ENCODE results near the gene PLLP.
"Not testable (repeated sequence)": the region's sequence is repeated elsewhere in the genome, so short reads cannot be mapped to it uniquely, and the experiment has no call there.

Gene PLLP

GRCh38 chr16:57276596-57276995 is 7.9 kb downstream of the PLLP start:
- FAIRE-seq (no peak), DNase-seq (ENCODE audit: extremely low spot score, insufficient read length, low read depth) (no peak)

DNA sequence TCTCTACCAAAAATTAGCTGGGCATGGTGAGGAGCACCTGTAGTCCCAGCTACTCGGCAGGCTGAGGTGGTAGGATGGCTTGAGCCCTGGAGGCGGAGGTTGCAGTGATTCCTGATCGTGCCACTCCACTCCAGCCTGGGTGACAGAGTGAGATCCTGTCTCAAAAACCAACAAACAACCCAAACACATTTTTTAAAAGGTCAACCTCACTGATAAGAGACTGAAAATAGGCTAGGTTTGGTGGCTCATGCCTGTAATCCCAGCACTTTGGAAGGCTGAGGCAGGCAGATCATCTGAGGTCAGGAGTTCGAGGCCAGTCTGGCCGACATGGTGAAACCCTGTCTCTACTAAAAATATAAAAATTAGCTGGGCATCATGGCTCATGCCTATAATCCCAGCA is 8.5 kb downstream of the PLLP start:
- not testable (repeated sequence) for DNase-seq (ENCODE audit: extremely low spot score, insufficient read length, low read depth); FAIRE-seq

- FAIRE-seq, result no peak
Measured at GRCh38 chr16:57273826-57274225, 10.6 kb downstream of the PLLP start.

DNA sequence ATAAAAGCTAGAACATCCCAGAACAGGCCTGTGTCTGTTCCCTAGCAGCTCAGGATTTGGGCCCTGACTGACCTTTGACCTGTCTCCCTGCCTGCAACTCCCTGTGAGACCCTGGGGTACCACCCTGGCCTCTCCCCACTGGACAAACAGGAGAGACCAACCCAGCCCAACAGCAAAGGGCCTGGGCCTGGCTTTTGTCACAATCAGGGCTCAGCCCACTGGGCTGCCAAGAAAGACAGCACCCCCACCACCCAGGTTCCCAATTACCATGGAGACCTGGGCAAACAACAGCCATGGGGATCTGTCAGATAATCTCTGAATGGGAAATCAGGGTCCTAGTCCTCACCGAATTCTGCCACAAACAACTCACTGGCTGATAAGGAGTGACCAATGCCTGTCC is 11.1 kb downstream of the PLLP start:
- DNase-seq (ENCODE audit: extremely low spot score, insufficient read length, low read depth) (no peak), FAIRE-seq (no peak)

More at GRCh38 chr16:57273826-57274225, 10.6 kb downstream of the PLLP start:
- DNase-seq (ENCODE audit: extremely low spot score, insufficient read length, low read depth), result no peak

DNA sequence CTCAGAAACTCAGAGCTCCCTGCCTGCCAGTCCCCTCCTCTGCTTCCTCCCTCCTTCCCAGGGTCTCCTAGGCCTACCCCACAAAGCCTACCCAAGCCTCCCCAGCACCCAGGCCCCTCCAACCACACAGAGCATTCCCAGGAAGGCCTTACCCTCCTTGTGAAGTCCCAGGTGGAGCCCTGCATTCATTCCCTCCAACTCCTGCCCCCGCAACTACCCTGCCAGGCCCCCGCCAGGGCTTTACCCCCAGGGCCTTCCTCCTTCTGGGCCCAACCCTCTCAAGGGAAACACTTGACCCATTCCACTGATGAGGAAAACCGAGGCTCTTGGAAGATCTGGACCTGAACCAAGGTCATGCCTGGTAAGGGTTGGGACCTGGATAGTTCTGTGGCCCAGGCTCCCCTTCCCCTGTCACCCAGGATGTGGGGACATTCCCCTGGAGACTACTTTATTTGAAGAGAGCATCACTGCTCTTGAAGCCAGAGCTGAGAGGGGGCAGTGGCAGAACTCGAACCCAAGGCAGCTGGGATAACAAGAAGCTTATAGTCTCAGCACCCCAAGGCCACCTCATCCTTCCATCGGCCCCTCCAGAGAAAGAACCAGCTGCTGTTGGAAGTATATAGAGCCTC is 12.5 kb downstream of the PLLP start:
- FAIRE-seq (no peak), DNase-seq (ENCODE audit: extremely low spot score, insufficient read length, low read depth) (no peak)

DNA sequence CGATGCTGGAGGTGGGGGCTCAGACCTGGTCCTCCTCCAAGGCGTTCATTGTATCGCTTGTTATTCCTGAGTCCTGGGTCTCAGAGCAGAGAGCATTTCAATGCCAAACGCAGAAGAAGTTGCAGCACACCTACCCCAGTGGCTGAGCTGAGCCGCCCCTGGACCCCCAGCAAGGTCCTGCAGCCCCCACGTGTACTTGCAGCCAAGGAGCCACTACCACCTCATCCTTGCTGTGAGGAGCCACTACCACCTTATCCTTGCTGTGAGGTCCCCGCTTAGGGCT is 13.5 kb downstream of the PLLP start:
- DNase-seq (ENCODE audit: extremely low spot score, insufficient read length, low read depth), result no peak
- FAIRE-seq, result no peak

GRCh38 chr16:57270221-57271062 is 14.0 kb downstream of the PLLP start:
- DNase-seq (ENCODE audit: extremely low spot score, insufficient read length, low read depth) (no peak), FAIRE-seq (no peak)

GRCh38 chr16:57268804-57269800 is 15.4 kb downstream of the PLLP start:
- FAIRE-seq (no peak), DNase-seq (ENCODE audit: extremely low spot score, insufficient read length, low read depth) (no peak)

DNA sequence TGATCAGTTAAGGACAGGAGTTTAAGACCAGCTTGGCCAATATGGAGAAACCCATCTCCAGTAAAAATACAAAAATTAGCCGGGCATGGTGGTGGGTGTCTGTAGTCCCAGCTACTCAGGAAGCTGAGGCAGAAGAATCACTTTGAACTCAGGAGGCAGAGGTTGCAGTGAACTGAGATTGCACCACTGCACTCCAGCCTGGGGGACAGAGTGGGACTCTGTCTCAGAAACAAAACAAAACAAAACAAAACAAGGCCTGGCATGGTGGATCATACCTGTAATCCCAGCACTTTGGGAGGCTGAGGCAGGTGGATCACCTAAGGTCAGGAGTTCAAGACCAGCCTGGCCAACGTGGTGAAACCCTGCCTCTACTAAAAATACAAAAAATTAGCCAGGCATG is 17.1 kb downstream of the PLLP start:
- not testable (repeated sequence) for DNase-seq (ENCODE audit: extremely low spot score, insufficient read length, low read depth); FAIRE-seq

- FAIRE-seq (no peak), DNase-seq (ENCODE audit: extremely low spot score, insufficient read length, low read depth) (no peak)
Measured at GRCh38 chr16:57266531-57267260, 17.8 kb downstream of the PLLP start.

DNA sequence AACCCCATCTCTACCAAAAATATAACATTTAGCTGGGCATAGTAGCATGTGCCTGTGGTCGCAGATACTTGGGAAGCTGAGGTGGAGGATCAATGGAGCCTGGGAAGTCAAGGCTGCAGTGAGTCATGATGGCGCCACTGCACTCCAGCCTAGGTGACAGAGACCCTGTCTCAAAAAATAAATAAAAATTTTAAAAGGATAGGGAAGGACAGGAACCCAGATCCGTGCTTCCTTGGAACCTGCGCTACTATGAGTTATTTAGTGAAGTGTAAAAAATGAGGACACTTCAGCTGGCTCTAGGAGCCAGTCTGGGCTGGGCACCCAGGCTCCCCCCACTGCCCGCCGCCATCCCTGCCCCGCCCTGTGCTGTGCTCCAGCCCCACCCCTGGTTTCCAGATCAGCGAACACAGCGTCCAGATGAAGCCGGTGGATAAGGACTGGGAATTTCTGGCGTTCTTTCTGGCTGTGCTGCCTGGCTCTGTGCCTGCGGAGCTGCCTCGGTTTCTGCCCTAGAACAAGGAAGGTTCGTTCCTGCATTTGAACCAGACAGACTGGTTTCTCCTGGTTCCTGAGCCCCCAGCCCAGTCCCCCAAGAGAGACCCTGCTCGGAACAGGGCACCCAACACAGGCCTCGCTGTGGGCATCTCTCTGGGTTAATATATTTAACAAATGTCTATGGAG is 18.5 kb downstream of the PLLP start:
- no peak for DNase-seq (ENCODE audit: extremely low spot score, insufficient read length, low read depth)
- no peak for FAIRE-seq

DNA sequence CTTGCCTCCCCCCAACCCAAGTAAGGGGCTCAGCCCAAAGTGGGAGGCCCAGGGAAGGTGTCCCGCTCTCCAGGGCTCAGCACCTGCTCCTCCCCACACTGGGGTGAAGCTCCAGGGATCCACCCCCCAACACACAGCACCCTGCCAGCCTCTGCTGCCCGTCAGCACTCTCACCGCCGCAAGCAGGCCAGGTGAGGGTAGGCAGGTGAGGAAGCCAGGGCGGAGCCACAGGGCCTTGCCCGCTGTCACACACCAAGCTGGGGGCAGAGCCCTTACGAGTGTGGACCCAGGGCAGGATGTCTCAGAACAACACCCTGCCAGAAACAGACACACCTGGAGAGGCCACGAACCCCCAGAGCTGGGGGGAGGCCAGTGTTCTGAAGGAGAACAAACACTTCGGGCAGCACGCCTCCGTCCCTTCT is 19.5 kb downstream of the PLLP start:
- FAIRE-seq, result no peak
- no peak for DNase-seq (ENCODE audit: extremely low spot score, insufficient read length, low read depth)

DNA sequence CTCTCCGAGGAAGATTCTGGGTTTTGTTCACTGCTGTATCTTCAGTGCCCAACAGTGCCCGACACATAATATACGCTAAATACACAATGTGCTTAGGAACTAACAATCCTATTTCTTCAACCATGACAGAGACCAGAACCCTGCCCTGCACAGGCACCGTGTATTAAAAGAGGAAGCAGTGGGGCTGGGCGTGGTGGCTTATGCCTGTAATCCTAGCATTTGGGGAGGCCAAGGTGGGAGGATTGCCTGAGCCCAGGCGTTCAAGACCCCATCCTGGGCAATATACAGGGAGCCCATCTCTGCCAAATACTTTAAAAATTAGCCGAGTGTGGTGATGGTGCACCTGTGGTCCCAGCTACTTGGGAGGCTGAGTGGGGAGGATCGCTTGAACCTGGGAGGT is 20.1 kb downstream of the PLLP start:
- no peak for FAIRE-seq
- DNase-seq (ENCODE audit: extremely low spot score, insufficient read length, low read depth), result no peak

DNA sequence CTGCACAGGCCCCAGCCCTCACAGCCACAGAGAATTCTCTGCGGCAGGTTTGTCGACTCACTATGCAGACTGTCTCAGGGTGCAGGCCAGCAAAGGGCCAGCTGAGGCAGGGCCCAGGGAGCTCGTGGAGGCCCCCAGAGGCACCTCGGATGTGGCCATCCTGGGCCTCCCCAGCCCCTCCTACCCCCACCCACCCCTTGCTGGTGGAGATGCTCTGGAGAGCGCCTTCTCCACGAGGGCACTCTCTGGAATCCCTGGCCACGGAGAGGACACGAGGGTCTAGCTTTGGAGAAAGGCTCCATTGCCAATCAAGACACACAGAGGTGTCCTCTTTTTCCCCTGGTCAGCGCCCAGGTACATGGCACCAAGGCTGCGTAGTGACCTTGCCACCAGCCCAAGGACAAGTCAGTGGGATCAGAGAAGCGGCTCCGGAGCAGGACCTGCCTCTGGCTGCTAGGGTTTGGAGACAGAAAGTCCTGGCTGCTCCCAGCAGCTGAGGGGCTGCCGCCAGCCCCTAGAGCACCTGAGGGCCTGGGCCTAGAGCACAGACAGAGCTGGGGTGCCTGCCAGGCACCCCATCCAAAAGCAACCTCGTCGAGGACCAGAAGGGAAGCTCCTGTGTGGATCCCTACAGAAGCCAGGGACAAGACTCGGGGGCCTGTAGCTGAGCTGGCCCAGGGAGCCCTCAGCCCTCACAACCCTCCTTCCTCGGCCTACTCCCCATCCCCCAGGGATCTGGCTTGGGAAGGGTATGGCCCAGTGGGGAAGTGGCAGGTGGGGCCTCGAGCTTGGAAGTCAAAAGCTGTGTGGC is 20.7 kb downstream of the PLLP start:
- no peak for DNase-seq (ENCODE audit: extremely low spot score, insufficient read length, low read depth)
- no peak for FAIRE-seq

DNA sequence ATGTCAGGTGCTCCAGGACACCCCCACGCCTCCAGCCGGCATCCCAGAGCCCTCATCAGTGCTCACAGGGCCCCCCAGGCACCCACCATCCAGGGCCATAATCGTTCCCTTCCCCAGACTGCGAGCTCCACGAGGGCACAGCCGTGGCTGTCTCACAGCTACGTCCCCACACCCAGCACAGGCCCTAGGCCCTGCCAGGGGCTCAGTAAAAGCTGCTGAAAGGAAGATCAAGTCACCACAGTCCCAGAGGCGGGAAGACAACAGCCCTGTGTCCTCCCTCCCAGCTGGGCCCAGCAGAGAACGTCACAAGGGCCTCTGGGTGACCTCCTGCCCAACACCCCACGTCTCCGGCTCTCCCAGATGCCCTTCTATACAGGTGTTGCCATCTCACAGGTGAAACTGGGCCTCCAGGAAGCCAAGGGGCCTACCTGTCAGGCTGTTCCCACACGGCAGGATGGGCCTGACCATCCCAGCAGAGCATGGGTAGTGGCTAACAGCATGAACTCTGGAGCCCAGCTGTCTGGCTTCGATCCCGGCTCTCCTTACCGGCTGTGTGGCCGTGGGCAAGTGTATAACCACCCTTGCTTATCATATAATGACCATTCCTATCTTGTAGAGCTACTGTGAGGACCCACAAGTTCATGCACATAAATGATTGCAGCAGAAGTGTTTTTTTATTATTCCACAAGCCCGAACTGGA is 21.5 kb downstream of the PLLP start:
- no peak for FAIRE-seq
- no peak for DNase-seq (ENCODE audit: extremely low spot score, insufficient read length, low read depth)

DNA sequence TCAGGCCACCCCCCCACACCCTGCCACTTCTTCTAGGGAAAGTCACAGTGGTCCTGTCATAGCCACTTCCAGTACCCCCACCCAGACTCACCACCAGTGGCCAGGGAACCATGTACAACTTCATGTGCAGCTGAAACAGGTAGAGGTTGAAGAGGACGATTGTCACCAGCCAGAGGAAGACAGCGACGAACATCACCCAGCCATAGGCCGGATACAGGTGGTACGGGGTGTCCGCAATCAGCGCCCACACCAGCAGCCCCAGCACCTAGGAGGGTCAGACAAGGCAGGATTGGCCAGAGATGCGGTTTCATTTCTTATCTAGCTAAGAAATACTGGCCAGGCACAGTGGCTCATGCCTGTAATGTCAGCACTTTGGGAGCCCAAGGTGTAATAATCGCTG is 22.7 kb downstream of the PLLP start:
- no peak for DNase-seq (ENCODE audit: extremely low spot score, insufficient read length, low read depth)
- no peak for FAIRE-seq

GRCh38 chr16:57260294-57260929 is 24.1 kb downstream of the PLLP start:
- FAIRE-seq, result peak; percentile 80
- DNase-seq (ENCODE audit: extremely low spot score, insufficient read length, low read depth), result no peak
